HG03280 (cell line): ENCODE measurements around the gene EOLA1.
A peak's percentile ranks its signal among the peaks of the same experiment; 100 is the strongest.
"Not testable (repeated sequence)": the region's sequence is repeated elsewhere in the genome, so short reads cannot be mapped to it uniquely, and the experiment has no call there.

ENCODE experiments used
- ATAC-seq: cut with Tn5 transposase; IDR thresholded peaks from one replicate; pipeline ENCODE4 v1.9.1; 2021; ENCODE audit warnings: mild to moderate bottlenecking, moderate library complexity; ENCODE audit not compliant: unreplicated experiment

Gene EOLA1

GRCh38 chrX:149540621-149541520 is at the start of gene EOLA1:
Gene EOLA1, plus strand, starts transcription at chrX:149541012. Its CDS starts 4,619 bp downstream, at chrX:149545631.
- ATAC-seq, result peak; percentile 79

GRCh38 chrX:149491812-149492211 is 49.0 kb upstream of the EOLA1 start:
- ATAC-seq, result no peak

GRCh38 chrX:149493567-149494562 is 46.9 kb upstream of the EOLA1 start:
- no peak for ATAC-seq

GRCh38 chrX:149494844-149495565 is 45.8 kb upstream of the EOLA1 start:
- ATAC-seq, result no peak

GRCh38 chrX:149495573-149496071 is 45.2 kb upstream of the EOLA1 start:
- ATAC-seq, result no peak

- no peak for ATAC-seq
Measured at GRCh38 chrX:149497054-149497453, 43.8 kb upstream of the EOLA1 start.

- no peak for ATAC-seq
Measured at GRCh38 chrX:149497626-149498025, 43.2 kb upstream of the EOLA1 start.

GRCh38 chrX:149498767-149499166 is 42.0 kb upstream of the EOLA1 start:
- no peak for ATAC-seq

- no peak for ATAC-seq
Measured at GRCh38 chrX:149499766-149500165, 41.0 kb upstream of the EOLA1 start.

GRCh38 chrX:149502923-149503322 is 37.9 kb upstream of the EOLA1 start:
- not testable (repeated sequence) for ATAC-seq

GRCh38 chrX:149503446-149503845 is 37.4 kb upstream of the EOLA1 start:
- ATAC-seq, result peak; percentile 58

GRCh38 chrX:149504226-149504914 is 36.4 kb upstream of the EOLA1 start:
- peak; percentile 50 for ATAC-seq

- peak; percentile 62 for ATAC-seq
Measured at GRCh38 chrX:149504915-149505651, 35.7 kb upstream of the EOLA1 start, which contains the start of gene IDS. Gene IDS, minus strand, starts transcription at chrX:149505306. Its CDS starts 169 bp downstream, at chrX:149505137.

- ATAC-seq, result no peak
Measured at GRCh38 chrX:149505671-149506070, 35.1 kb upstream of the EOLA1 start.

- ATAC-seq, result no peak
Measured at GRCh38 chrX:149506349-149506748, 34.5 kb upstream of the EOLA1 start.

- ATAC-seq, result no peak
Measured at GRCh38 chrX:149508467-149508866, 32.3 kb upstream of the EOLA1 start.

- ATAC-seq, result no peak
Measured at GRCh38 chrX:149510386-149510785, 30.4 kb upstream of the EOLA1 start.

- no peak for ATAC-seq
Measured at GRCh38 chrX:149511081-149511480, 29.7 kb upstream of the EOLA1 start.

- peak; percentile 84 for ATAC-seq
Measured at GRCh38 chrX:149512225-149512885, 28.5 kb upstream of the EOLA1 start.
